DND-41 (cell line): ENCODE data around the gene NF1.

ENCODE experiments used
- EZH2 ChIP-seq: IDR thresholded peaks from 3 replicates; pipeline ENCODE4 v1.6.1; 2012; ENCODE audit warnings: borderline replicate concordance, low read depth, mild to moderate bottlenecking, moderate library complexity, low read length, inconsistent platforms; ENCODE audit not compliant: severe bottlenecking
- TF ChIP-seq, protein P1 (sequence below): IDR thresholded peaks from 2 replicates; pipeline ENCODE4 v1.5.1; 2012; ENCODE audit warnings: borderline replicate concordance, low read length, moderate library complexity, mild to moderate bottlenecking; ENCODE audit not compliant: poor library complexity, severe bottlenecking; ENCODE audit errors: extremely low read depth

DNA sequence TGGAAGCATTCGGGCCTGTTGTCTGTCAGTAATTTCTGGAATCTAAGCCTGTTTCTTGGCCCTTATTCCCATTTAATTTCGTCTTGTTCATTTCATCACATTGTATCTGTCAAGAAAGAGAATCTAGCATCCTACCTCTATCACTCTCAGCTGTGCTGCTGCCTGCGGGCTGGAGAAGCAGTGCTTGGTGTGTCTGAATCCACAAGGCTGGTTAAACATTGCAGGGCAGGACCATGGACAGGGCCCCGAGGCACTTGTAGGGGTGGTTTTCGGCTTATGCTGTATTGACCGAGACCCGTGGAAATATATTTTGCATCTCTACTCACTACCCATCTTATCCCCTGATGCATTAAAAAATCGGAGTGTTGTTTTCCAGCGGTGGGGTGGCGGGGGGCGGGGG, 299.8 kb downstream of the NF1 start:
- TF ChIP-seq, protein P1, sequence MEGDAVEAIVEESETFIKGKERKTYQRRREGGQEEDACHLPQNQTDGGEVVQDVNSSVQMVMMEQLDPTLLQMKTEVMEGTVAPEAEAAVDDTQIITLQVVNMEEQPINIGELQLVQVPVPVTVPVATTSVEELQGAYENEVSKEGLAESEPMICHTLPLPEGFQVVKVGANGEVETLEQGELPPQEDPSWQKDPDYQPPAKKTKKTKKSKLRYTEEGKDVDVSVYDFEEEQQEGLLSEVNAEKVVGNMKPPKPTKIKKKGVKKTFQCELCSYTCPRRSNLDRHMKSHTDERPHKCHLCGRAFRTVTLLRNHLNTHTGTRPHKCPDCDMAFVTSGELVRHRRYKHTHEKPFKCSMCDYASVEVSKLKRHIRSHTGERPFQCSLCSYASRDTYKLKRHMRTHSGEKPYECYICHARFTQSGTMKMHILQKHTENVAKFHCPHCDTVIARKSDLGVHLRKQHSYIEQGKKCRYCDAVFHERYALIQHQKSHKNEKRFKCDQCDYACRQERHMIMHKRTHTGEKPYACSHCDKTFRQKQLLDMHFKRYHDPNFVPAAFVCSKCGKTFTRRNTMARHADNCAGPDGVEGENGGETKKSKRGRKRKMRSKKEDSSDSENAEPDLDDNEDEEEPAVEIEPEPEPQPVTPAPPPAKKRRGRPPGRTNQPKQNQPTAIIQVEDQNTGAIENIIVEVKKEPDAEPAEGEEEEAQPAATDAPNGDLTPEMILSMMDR: no peak
- no peak for TF ChIP-seq EZH2
